ENCODE measurements around the gene REXO1. TPM values are rescaled to one million over a fixed set of nuclear protein-coding genes. Genes with fewer than 3 reads are reported as not detected.

Gene REXO1
- total and polyA plus RNA-seq, 2 donors (not counting 3 experiments of a cell fraction or from before 2014, with no cell fraction given) = 41.1 to 56.9 TPM

- TF ChIP-seq POLR2AphosphoS5 (IDR thresholded peaks at IDR 0.05; ENCODE audit: insufficient read depth, low read depth, low read length) = peak; percentile 69
- TF ChIP-seq FOS (IDR thresholded peaks at IDR 0.05; ENCODE audit: borderline replicate concordance, insufficient read depth, low read length) = no peak
- peak; percentile 81 for TF ChIP-seq POLR2A (IDR thresholded peaks at IDR 0.05; ENCODE audit: low read depth, low read length)
- TF ChIP-seq GATA2 (IDR thresholded peaks at IDR 0.05; ENCODE audit: insufficient read depth, insufficient read length, low read depth, low read length) = no peak
- intact Hi-C loops (cut with micrococcal nuclease) = no loop called here
- no peaks in the 10 kb centered on the region for H3K27me3 ChIP-seq (ENCODE audit: control insufficient read depth in 2 of 2, insufficient read depth in 2 of 2, low read length in 2 of 2)
- dilution Hi-C loops (cut with MboI; ENCODE audit: extremely low pct_ligation_motif_present, low sequenced_read_pairs) = no loop called here
- POLR2A ChIA-PET = interaction anchor here (0.6 kb wide), 1 partner anchor 693 kb away, joined by 4 read pairs; no protein-coding TSS in a partner anchor
- DNase-seq (ENCODE audit: low read depth, low spot score) (peak; percentile 84), FAIRE-seq (peak; percentile 95)
- peaks cover 66% of the 10 kb centered on the region for H3K79me2 ChIP-seq (ENCODE audit: control insufficient read depth, insufficient read depth, low read length)
- no peak overlapping the region for H2AFZ ChIP-seq (ENCODE audit: low read depth, low read length)
- no peaks in the 10 kb centered on the region for H3K9me1 ChIP-seq (replicated peaks; ENCODE audit: control insufficient read depth, extremely low read depth, insufficient read depth, low read length)
- H3K36me3 ChIP-seq (ENCODE audit: control insufficient read depth in 2 of 2, extremely low read depth in 1 of 2, insufficient read depth in 2 of 2, low read length in 2 of 2) = no peaks in the 10 kb centered on the region
- H4K20me1 ChIP-seq (replicated peaks; ENCODE audit: control insufficient read depth, extremely low read depth, insufficient read depth, low read length) = no peaks in the 10 kb centered on the region
- no peaks in the 10 kb centered on the region for H3K9me3 ChIP-seq (replicated peaks; ENCODE audit: control insufficient read depth, insufficient read depth, low read length)
- peaks cover 35% of the 10 kb centered on the region for H3K4me1 ChIP-seq (ENCODE audit: control insufficient read depth, extremely low read depth, insufficient read depth, low read length)
- H3K4me2 ChIP-seq (ENCODE audit: insufficient read depth, low read length) = peak overlapping the region; percentile 47
- H3K9ac ChIP-seq (replicated peaks; ENCODE audit: extremely low read depth, insufficient read depth, low read length) = peak overlapping the region; percentile 14
- CTCF ChIA-PET = interaction anchor here (0.6 to 1.5 kb wide), 8 partner anchors 11 to 418 kb away, joined by 3 to 8 read pairs (median 3); no protein-coding TSS in a partner anchor
- H3K27ac ChIP-seq (ENCODE audit: insufficient read depth, low read depth, low read length) = peak overlapping the region; percentile 30
- no TSS peak for BruUV-seq (replicated peaks)
- H3K4me3 ChIP-seq (replicated peaks in 1 of 3; ENCODE audit: insufficient read depth in 1 of 3, low read depth in 1 of 3, low read length in 3 of 3) = peak overlapping the region in 1 of 3 experiments; percentile 4
Measured at GRCh38 chr19:1855040-1855827, 7.0 kb upstream of the REXO1 start.

GRCh38 chr19:1854542-1855039 is 6.3 kb upstream of the REXO1 start:
- TF ChIP-seq CTCF (IDR thresholded peaks at IDR 0.05; ENCODE audit: extremely low read depth in 1 of 2, insufficient read depth in 1 of 2, low read depth in 1 of 2, low read length in 2 of 2) = no peak
- no peak for TF ChIP-seq GATA2 (IDR thresholded peaks at IDR 0.05; ENCODE audit: insufficient read depth, insufficient read length, low read depth, low read length)
- TF ChIP-seq MAX (IDR thresholded peaks at IDR 0.05; ENCODE audit: insufficient read depth, insufficient read length) = no peak
- TF ChIP-seq JUN (IDR thresholded peaks at IDR 0.05; ENCODE audit: borderline replicate concordance, insufficient read depth, insufficient read length, low read depth) = no peak
- TF ChIP-seq EZH2 (IDR thresholded peaks at IDR 0.05; ENCODE audit: borderline replicate concordance, low read depth, low read length, severe bottlenecking) = no peak
- no peak for TF ChIP-seq POLR2A (IDR thresholded peaks at IDR 0.05; ENCODE audit: low read depth, low read length)
- no peak for TF ChIP-seq POLR2AphosphoS5 (IDR thresholded peaks at IDR 0.05; ENCODE audit: insufficient read depth, low read depth, low read length)
- TF ChIP-seq FOS (IDR thresholded peaks at IDR 0.05; ENCODE audit: borderline replicate concordance, insufficient read depth, low read length) = no peak
- TF ChIP-seq MYC (IDR thresholded peaks at IDR 0.05; ENCODE audit: low read depth, low read length) = no peak
- ChIA-PET CTCF (interaction anchor here (0.6 to 1.5 kb wide), 5 partner anchors 12 to 417 kb away, joined by 3 to 8 read pairs (median 3); no protein-coding TSS in a partner anchor), POLR2A (interaction anchor here (0.6 kb wide), 1 partner anchor 694 kb away, joined by 4 read pairs; no protein-coding TSS in a partner anchor)
- no peaks in the 10 kb centered on the region for H3K9me1 ChIP-seq (replicated peaks; ENCODE audit: control insufficient read depth, extremely low read depth, insufficient read depth, low read length)
- H3K27me3 ChIP-seq (ENCODE audit: control insufficient read depth in 2 of 2, insufficient read depth in 2 of 2, low read length in 2 of 2) = no peaks in the 10 kb centered on the region
- dilution Hi-C loops (cut with MboI; ENCODE audit: extremely low pct_ligation_motif_present, low sequenced_read_pairs) = no loop called here
- H3K9ac ChIP-seq (replicated peaks; ENCODE audit: extremely low read depth, insufficient read depth, low read length) = no peak overlapping the region
- peaks cover 32% of the 10 kb centered on the region for H3K4me1 ChIP-seq (ENCODE audit: control insufficient read depth, extremely low read depth, insufficient read depth, low read length)
- no peak overlapping the region for H3K4me2 ChIP-seq (ENCODE audit: insufficient read depth, low read length)
- no peaks in the 10 kb centered on the region for H3K36me3 ChIP-seq (ENCODE audit: control insufficient read depth in 2 of 2, extremely low read depth in 1 of 2, insufficient read depth in 2 of 2, low read length in 2 of 2)
- H3K79me2 ChIP-seq (ENCODE audit: control insufficient read depth, insufficient read depth, low read length) = peaks cover 60% of the 10 kb centered on the region
- DNase-seq (ENCODE audit: low read depth, low spot score) = no peak
- no peak overlapping the region for H2AFZ ChIP-seq (ENCODE audit: low read depth, low read length)
- BruUV-seq (replicated peaks) = no TSS peak
- H4K20me1 ChIP-seq (replicated peaks; ENCODE audit: control insufficient read depth, extremely low read depth, insufficient read depth, low read length) = no peaks in the 10 kb centered on the region
- intact Hi-C loops (cut with micrococcal nuclease) = no loop called here
- no peak overlapping the region for H3K4me3 ChIP-seq (replicated peaks in 1 of 3; ENCODE audit: insufficient read depth in 1 of 3, low read depth in 1 of 3, low read length in 3 of 3)
- no peaks in the 10 kb centered on the region for H3K9me3 ChIP-seq (replicated peaks; ENCODE audit: control insufficient read depth, insufficient read depth, low read length)
- H3K27ac ChIP-seq (ENCODE audit: insufficient read depth, low read depth, low read length) = no peak overlapping the region
- FAIRE-seq = no peak

All from endothelial cell of umbilical vein (primary cell).